Breast epithelium (tissue), 4 donors: ENCODE data around the gene INSL3. TPM values are rescaled to one million over a fixed set of nuclear protein-coding genes. Genes with fewer than 3 reads are reported as not detected.

Source experiments
- DNase-seq, 2 donors: peaks; one replicate each; pipeline ENCODE4 v3.0.0-alpha.2; 2019; ENCODE audit warnings: low spot score in 2 of 2
- H3K27ac ChIP-seq, 2 donors: fragments of 200-600 bp; sonication (generic) in 1 of 2; one replicate each; pipeline ENCODE4 v1.5.1; 2016 to 2019; ENCODE audit warnings: mild to moderate bottlenecking in 1 of 2
- H3K27me3 ChIP-seq, 2 donors: fragments of 200-600 bp; sonication (generic) in 1 of 2; one replicate each; pipeline versions ENCODE4 v1.5.1 to v1.6.0; 2017 to 2019; ENCODE audit warnings: control low read depth in 1 of 2, mild to moderate bottlenecking in 1 of 2
- H3K36me3 ChIP-seq: fragments of 200-600 bp; one replicate; pipeline ENCODE4 v1.5.1; 2019
- H3K4me1 ChIP-seq, 2 donors: fragments of 200-600 bp; sonication (generic); one replicate each; pipeline ENCODE4 v1.5.1; 2016 to 2019; ENCODE audit warnings: control low read depth in 1 of 2
- H3K4me3 ChIP-seq, 3 donors: fragments of 200-600 bp; sonication (generic); 1 replicate in 2 of 3; 2 replicates in 1 of 3; pipeline ENCODE4 v1.5.1; 2016 to 2019; ENCODE audit warnings: mild to moderate bottlenecking in 3 of 3, moderate library complexity in 2 of 3
- H3K9me3 ChIP-seq, 2 donors: fragments of 200-600 bp; sonication (generic) in 1 of 2; one replicate each; pipeline ENCODE4 v1.5.1; 2016 to 2019; ENCODE audit warnings: control low read depth in 1 of 2
- CTCF ChIP-seq, 3 donors: fragments of 450-650 bp; IDR thresholded peaks; one replicate each; pipeline ENCODE4 v1.5.1; 2016 to 2017; ENCODE audit warnings: antibody characterized with exemption in 3 of 3, mild to moderate bottlenecking in 3 of 3, moderate library complexity in 3 of 3
- POLR2A ChIP-seq: fragments of 450-650 bp; IDR thresholded peaks from one replicate; pipeline ENCODE4 v1.6.1; 2016; ENCODE audit warnings: antibody characterized with exemption, mild to moderate bottlenecking, moderate library complexity
- POLR2AphosphoS5 ChIP-seq, 3 donors: sonication (generic); formaldehyde crosslinking; IDR thresholded peaks; one replicate each; pipeline ENCODE4 v1.6.1; 2017; ENCODE audit warnings: antibody characterized with exemption in 3 of 3
- intact Hi-C: fragments of 100-400 bp; cut with DNase I; formaldehyde crosslinking; loops from one replicate; pipeline ENCODE4 v1.15.1; 2023; ENCODE audit warnings: low total_unique reads
- total RNA-seq, 3 donors: library from RNA; depleted of rRNA; stranded (reverse); fragments of >200 nt; gene quantifications; one replicate each; pipeline ENCODE4 v1.1.0, GENCODE V29; 2016

The INSL3 gene
- total RNA-seq, 3 donors from 2014 or later, result 0.66 TPM; not detected in 2

GRCh38 chr19:17841371-17841809 lies 20.1 kb upstream of the INSL3 start:
- TF ChIP-seq POLR2AphosphoS5 (IDR thresholded peaks at IDR 0.05), result no peak
- DNase-seq, result no peak
- Histone ChIP-seq H3K9me3 (no peaks in the 10 kb centered on the region), H3K4me1 (no peaks in the 10 kb centered on the region), H3K36me3 (no peaks in the 10 kb centered on the region), H3K4me3 (peak overlapping the region; percentile 2 to 59 (median 46)), H3K27me3 (no peaks in the 10 kb centered on the region), H3K27ac (peak overlapping the region in 1 of 2 donors; percentile 67)
- intact Hi-C loops, result no loop called here

GRCh38 chr19:17840019-17840418 lies 18.7 kb upstream of the INSL3 start:
- Histone ChIP-seq H3K27ac (no peak overlapping the region), H3K4me3 (no peak overlapping the region), H3K27me3 (no peaks in the 10 kb centered on the region), H3K36me3 (no peaks in the 10 kb centered on the region), H3K9me3 (no peaks in the 10 kb centered on the region), H3K4me1 (no peaks in the 10 kb centered on the region)
- intact Hi-C loops, result no loop called here
- no peak for DNase-seq
- TF ChIP-seq POLR2AphosphoS5 (IDR thresholded peaks at IDR 0.05), result no peak
- no peak for TF ChIP-seq CTCF (IDR thresholded peaks at IDR 0.05)
- TF ChIP-seq POLR2A, result no peak

- no peaks in the 10 kb centered on the region for H3K4me1 ChIP-seq
- H3K9me3 ChIP-seq, result no peaks in the 10 kb centered on the region
- TF ChIP-seq CTCF (IDR thresholded peaks at IDR 0.05) (no peak), POLR2AphosphoS5 (IDR thresholded peaks at IDR 0.05) (no peak), POLR2A (no peak)
- no peaks in the 10 kb centered on the region for H3K36me3 ChIP-seq
- H3K4me3 ChIP-seq, result no peak overlapping the region
- intact Hi-C loops, result no loop called here
- DNase-seq, result no peak
- H3K27ac ChIP-seq, result no peak overlapping the region
- H3K27me3 ChIP-seq, result no peaks in the 10 kb centered on the region
Observed at GRCh38 chr19:17837972-17838371, 16.7 kb upstream of the INSL3 start.

GRCh38 chr19:17836530-17836929 lies 15.2 kb upstream of the INSL3 start:
- no peaks in the 10 kb centered on the region for H3K9me3 ChIP-seq
- H3K36me3 ChIP-seq, result no peaks in the 10 kb centered on the region
- H3K4me1 ChIP-seq, result no peaks in the 10 kb centered on the region
- intact Hi-C loops, result no loop called here
- H3K27ac ChIP-seq, result no peak overlapping the region
- no peak overlapping the region for H3K4me3 ChIP-seq
- TF ChIP-seq CTCF (IDR thresholded peaks at IDR 0.05) (no peak), POLR2AphosphoS5 (IDR thresholded peaks at IDR 0.05) (no peak), POLR2A (no peak)
- no peaks in the 10 kb centered on the region for H3K27me3 ChIP-seq
- DNase-seq, result no peak

- no peak for DNase-seq
- Histone ChIP-seq H3K36me3 (no peaks in the 10 kb centered on the region), H3K9me3 (no peaks in the 10 kb centered on the region), H3K4me1 (no peaks in the 10 kb centered on the region), H3K27ac (no peak overlapping the region), H3K27me3 (no peaks in the 10 kb centered on the region), H3K4me3 (no peak overlapping the region)
- no peak for TF ChIP-seq POLR2A
- TF ChIP-seq CTCF (IDR thresholded peaks at IDR 0.05), result no peak
- no peak for TF ChIP-seq POLR2AphosphoS5 (IDR thresholded peaks at IDR 0.05)
- intact Hi-C loops, result no loop called here
Observed at GRCh38 chr19:17835182-17836006, 14.1 kb upstream of the INSL3 start.
